ENCODE measurements around the gene BCKDHA.
"Not testable (repeated sequence)": the region's sequence is repeated elsewhere in the genome, so short reads cannot be mapped to it uniquely, and the experiment has no call there.

Gene BCKDHA

GRCh38 chr19:41377977-41378709, 19.5 kb upstream of the BCKDHA start:
- no peaks in the 10 kb centered on the region for H3F3A ChIP-seq (ENCODE audit: insufficient read depth)
- H3K9me2 ChIP-seq (replicated peaks; ENCODE audit: insufficient read depth, low read length), result no peaks in the 10 kb centered on the region
- H3K79me2 ChIP-seq (ENCODE audit: insufficient read depth, low read length), result no peaks in the 10 kb centered on the region
- H2AFZ ChIP-seq (ENCODE audit: low read depth, low read length, severe bottlenecking), result no peak overlapping the region
- H4K20me1 ChIP-seq (ENCODE audit: low read depth, low read length), result no peaks in the 10 kb centered on the region
- TF ChIP-seq CTCF (IDR thresholded peaks at IDR 0.05; ENCODE audit: insufficient read depth, low read length, poor library complexity, severe bottlenecking), result no peak
- TF ChIP-seq EZH2phosphoT487 (conservative IDR thresholded peaks at IDR 0.05; ENCODE audit: low read length), result no peak
- no peaks in the 10 kb centered on the region for H3K27me3 ChIP-seq (ENCODE audit: low read length)
- no peaks in the 10 kb centered on the region for H3K36me3 ChIP-seq (ENCODE audit: low read length)
- no peak overlapping the region for H3K4me3 ChIP-seq (ENCODE audit: insufficient read depth, low read length, poor library complexity, severe bottlenecking)
- no peak overlapping the region for H3K9ac ChIP-seq (ENCODE audit: low read length)
- no peaks in the 10 kb centered on the region for H3K9me3 ChIP-seq (ENCODE audit: insufficient read depth, low read length)
- H3K27ac ChIP-seq (ENCODE audit: low read depth, low read length), result no peak overlapping the region; the same call in 1 of the 2 replicates
- H3K4me2 ChIP-seq (ENCODE audit: low read depth, low read length, poor library complexity, severe bottlenecking), result no peak overlapping the region

GRCh38 chr19:41381536-41381935, 16.1 kb upstream of the BCKDHA start:
- not testable (repeated sequence) for H3K4me3 ChIP-seq (ENCODE audit: insufficient read depth, low read length, poor library complexity, severe bottlenecking); H3K9me2 ChIP-seq (replicated peaks; ENCODE audit: insufficient read depth, low read length); H3K79me2 ChIP-seq (ENCODE audit: insufficient read depth, low read length); H3F3A ChIP-seq (ENCODE audit: insufficient read depth); H3K9ac ChIP-seq (ENCODE audit: low read length); H3K4me2 ChIP-seq (ENCODE audit: low read depth, low read length, poor library complexity, severe bottlenecking); H3K9me3 ChIP-seq (ENCODE audit: insufficient read depth, low read length); H3K27me3 ChIP-seq (ENCODE audit: low read length); H3K36me3 ChIP-seq (ENCODE audit: low read length); H4K20me1 ChIP-seq (ENCODE audit: low read depth, low read length); H2AFZ ChIP-seq (ENCODE audit: low read depth, low read length, severe bottlenecking); H3K27ac ChIP-seq (ENCODE audit: low read depth, low read length)

GRCh38 chr19:41384351-41384750, 13.3 kb upstream of the BCKDHA start:
- no peaks in the 10 kb centered on the region for H3K79me2 ChIP-seq (ENCODE audit: insufficient read depth, low read length)
- no peaks in the 10 kb centered on the region for H3F3A ChIP-seq (ENCODE audit: insufficient read depth)
- no peak overlapping the region for H2AFZ ChIP-seq (ENCODE audit: low read depth, low read length, severe bottlenecking)
- no peaks in the 10 kb centered on the region for H4K20me1 ChIP-seq (ENCODE audit: low read depth, low read length)
- H3K4me3 ChIP-seq (ENCODE audit: insufficient read depth, low read length, poor library complexity, severe bottlenecking), result no peak overlapping the region
- no peaks in the 10 kb centered on the region for H3K36me3 ChIP-seq (ENCODE audit: low read length)
- H3K27me3 ChIP-seq (ENCODE audit: low read length), result no peaks in the 10 kb centered on the region
- no peak overlapping the region for H3K9ac ChIP-seq (ENCODE audit: low read length)
- no peak overlapping the region for H3K4me2 ChIP-seq (ENCODE audit: low read depth, low read length, poor library complexity, severe bottlenecking)
- H3K27ac ChIP-seq (ENCODE audit: low read depth, low read length), result no peak overlapping the region
- H3K9me3 ChIP-seq (ENCODE audit: insufficient read depth, low read length), result no peaks in the 10 kb centered on the region
- TF ChIP-seq EZH2phosphoT487 (conservative IDR thresholded peaks at IDR 0.05; ENCODE audit: low read length), result no peak
- TF ChIP-seq CTCF (IDR thresholded peaks at IDR 0.05; ENCODE audit: insufficient read depth, low read length, poor library complexity, severe bottlenecking), result no peak
- no peaks in the 10 kb centered on the region for H3K9me2 ChIP-seq (replicated peaks; ENCODE audit: insufficient read depth, low read length)

DNA sequence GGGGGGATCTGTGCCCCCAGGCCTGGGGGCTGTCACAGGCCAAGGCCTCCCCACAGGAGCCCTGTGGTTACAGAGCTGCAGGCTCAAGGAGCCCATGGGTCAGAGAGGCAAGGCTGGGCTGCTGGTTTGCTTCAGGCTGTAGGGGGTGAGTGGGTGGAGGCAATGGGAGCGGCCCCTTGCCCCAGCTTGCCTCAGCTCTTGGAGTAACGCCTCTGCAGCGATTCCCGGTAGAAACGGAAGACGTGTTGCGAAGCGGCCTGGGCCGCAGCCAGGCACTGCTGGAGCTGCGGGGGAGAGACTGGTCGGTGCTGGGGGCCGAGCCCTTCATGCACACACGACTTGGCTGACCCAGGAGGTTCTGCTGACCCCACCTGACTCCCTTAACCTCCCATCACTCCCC, 11.2 kb upstream of the BCKDHA start:
- H3K4me2 ChIP-seq (ENCODE audit: low read depth, low read length, poor library complexity, severe bottlenecking), result no peak overlapping the region
- H3K4me3 ChIP-seq (ENCODE audit: insufficient read depth, low read length, poor library complexity, severe bottlenecking), result no peak overlapping the region
- no peaks in the 10 kb centered on the region for H3K36me3 ChIP-seq (ENCODE audit: low read length)
- no peak overlapping the region for H2AFZ ChIP-seq (ENCODE audit: low read depth, low read length, severe bottlenecking)
- no peaks in the 10 kb centered on the region for H3K27me3 ChIP-seq (ENCODE audit: low read length)
- H3K27ac ChIP-seq (ENCODE audit: low read depth, low read length), result no peak overlapping the region
- no peaks in the 10 kb centered on the region for H4K20me1 ChIP-seq (ENCODE audit: low read depth, low read length)
- H3K79me2 ChIP-seq (ENCODE audit: insufficient read depth, low read length), result no peaks in the 10 kb centered on the region
- TF ChIP-seq CTCF (IDR thresholded peaks at IDR 0.05; ENCODE audit: insufficient read depth, low read length, poor library complexity, severe bottlenecking) (no peak), EZH2phosphoT487 (conservative IDR thresholded peaks at IDR 0.05; ENCODE audit: low read length) (no peak)
- H3K9me2 ChIP-seq (replicated peaks; ENCODE audit: insufficient read depth, low read length), result no peaks in the 10 kb centered on the region
- H3K9me3 ChIP-seq (ENCODE audit: insufficient read depth, low read length), result no peaks in the 10 kb centered on the region
- H3K9ac ChIP-seq (ENCODE audit: low read length), result no peak overlapping the region
- H3F3A ChIP-seq (ENCODE audit: insufficient read depth), result no peaks in the 10 kb centered on the region
